PFSK-1 (cell line): Measurements from ENCODE around the gene FANCL.

Source experiments
- FOXP2 ChIP-seq: optimal IDR thresholded peaks from 2 replicates; pipeline ENCODE3; 2011; ENCODE audit warnings: borderline replicate concordance, control low read depth, inconsistent platforms; ENCODE audit not compliant: insufficient read depth; ENCODE audit errors: extremely low read length, extremely low read depth
- POLR2AphosphoS5 ChIP-seq: IDR thresholded peaks from 2 replicates; pipeline ENCODE4 v1.6.1; 2012; ENCODE audit warnings: low read depth, mild to moderate bottlenecking, control low read depth, low read length, moderate library complexity
- REST ChIP-seq, 2 experiments: IDR thresholded peaks; 2 replicates each; pipeline versions ENCODE4 v1.6.1 to v1.8.0; 2011 to 2012; ENCODE audit warnings: low read depth in 2 of 2, low read length in 2 of 2, control low read depth in 1 of 2, inconsistent platforms in 1 of 2, mild to moderate bottlenecking in 1 of 2, moderate library complexity in 1 of 2; ENCODE audit not compliant: insufficient read depth in 1 of 2
- SIN3A ChIP-seq: IDR thresholded peaks from 2 replicates; pipeline ENCODE4 v1.6.1; 2012; ENCODE audit warnings: mild to moderate bottlenecking, low read length, moderate library complexity, borderline replicate concordance; ENCODE audit not compliant: insufficient read depth
- TAF1 ChIP-seq: IDR thresholded peaks from 2 replicates; pipeline ENCODE4 v1.6.1; 2012; ENCODE audit warnings: low read length, control low read depth, borderline replicate concordance; ENCODE audit not compliant: insufficient read depth

The FANCL gene

GRCh38 chr2:58268685-58269084, 27.6 kb upstream of the FANCL start:
- TF ChIP-seq REST (IDR thresholded peaks at IDR 0.05; ENCODE audit: insufficient read depth in 1 of 2, low read depth in 2 of 2, low read length in 2 of 2), result no peak
- no peak for TF ChIP-seq SIN3A
- no peak for TF ChIP-seq FOXP2
- TF ChIP-seq TAF1, result no peak
- TF ChIP-seq POLR2AphosphoS5, result no peak

- TF ChIP-seq POLR2AphosphoS5, result no peak
- TF ChIP-seq FOXP2, result no peak
- no peak for TF ChIP-seq REST (IDR thresholded peaks at IDR 0.05; ENCODE audit: insufficient read depth in 1 of 2, low read depth in 2 of 2, low read length in 2 of 2)
- TF ChIP-seq TAF1, result no peak
- TF ChIP-seq SIN3A, result no peak
Observed at GRCh38 chr2:58266211-58266610, 25.1 kb upstream of the FANCL start.

DNA sequence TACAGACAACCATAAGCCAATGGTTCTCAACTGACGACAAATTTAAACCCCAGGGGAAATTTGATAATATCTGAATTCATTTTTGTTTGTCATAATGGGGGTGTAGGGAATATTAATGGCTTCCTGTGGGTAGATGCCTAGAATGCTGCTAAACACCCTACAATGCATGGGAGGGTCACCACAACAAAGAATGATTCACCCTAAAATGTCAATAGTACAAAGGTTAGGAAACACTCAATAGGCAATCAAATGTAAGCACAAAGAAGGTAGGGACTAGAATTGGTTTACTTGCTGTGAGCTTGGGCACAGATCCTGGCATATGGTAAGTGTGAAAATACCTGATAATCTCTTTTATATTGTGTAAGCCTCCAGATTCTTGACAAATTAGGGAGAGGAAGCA, 20.1 kb upstream of the FANCL start:
- TF ChIP-seq SIN3A, result no peak
- no peak for TF ChIP-seq POLR2AphosphoS5
- TF ChIP-seq REST (IDR thresholded peaks at IDR 0.05; ENCODE audit: insufficient read depth in 1 of 2, low read depth in 2 of 2, low read length in 2 of 2), result no peak
- no peak for TF ChIP-seq TAF1
- no peak for TF ChIP-seq FOXP2

DNA sequence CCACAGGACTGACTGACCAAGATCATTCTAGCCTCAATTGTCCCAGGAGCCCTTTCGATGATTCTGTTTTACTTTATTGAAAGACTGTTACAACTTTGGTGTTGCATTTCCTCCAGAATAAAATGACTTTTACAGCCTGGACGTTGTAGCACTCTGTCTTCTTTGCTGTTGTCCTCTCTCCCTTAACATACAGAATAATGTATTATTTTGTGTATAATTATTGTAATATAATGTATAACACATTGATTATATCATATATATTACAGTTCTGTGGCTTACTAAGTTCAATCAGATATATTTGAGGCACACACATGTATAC, 380 bp upstream of the FANCL start:
- TF ChIP-seq REST (IDR thresholded peaks at IDR 0.05; ENCODE audit: insufficient read depth in 1 of 2, low read depth in 2 of 2, low read length in 2 of 2) (no peak), FOXP2 (no peak), TAF1 (no peak), POLR2AphosphoS5 (no peak), SIN3A (no peak)

DNA sequence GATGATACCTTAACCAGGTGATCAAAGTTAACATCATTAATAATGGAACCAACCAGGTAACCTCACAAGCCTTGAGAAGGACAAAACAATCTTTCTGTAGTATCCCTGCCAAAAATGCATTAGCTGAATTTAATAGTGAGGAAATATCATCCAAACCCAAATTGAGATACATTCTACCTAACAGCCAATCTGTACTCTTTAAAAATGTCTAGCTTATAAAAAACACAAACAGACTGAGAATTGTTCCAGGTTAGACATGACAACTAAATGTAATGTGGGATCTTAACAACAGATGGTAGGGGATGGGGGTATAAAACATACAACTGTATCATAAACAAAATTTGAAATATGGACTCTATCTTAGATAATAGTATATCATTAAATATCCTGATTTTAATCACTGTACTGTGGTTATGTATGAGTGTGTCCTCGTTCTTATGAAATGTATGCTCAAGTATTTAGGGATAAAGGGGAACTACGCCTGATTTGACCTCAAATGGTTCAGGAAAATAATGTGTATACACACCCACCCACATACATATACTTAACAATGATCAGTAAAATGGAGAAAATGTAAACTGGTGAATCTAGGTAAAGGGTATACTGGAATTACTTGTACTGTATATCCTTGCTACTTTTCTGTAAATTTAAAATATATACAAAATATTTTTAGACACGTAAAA, 1.7 kb downstream of the FANCL start:
- TF ChIP-seq SIN3A (no peak), TAF1 (no peak), REST (IDR thresholded peaks at IDR 0.05; ENCODE audit: insufficient read depth in 1 of 2, low read depth in 2 of 2, low read length in 2 of 2) (no peak), FOXP2 (no peak), POLR2AphosphoS5 (no peak)
